GM21717 (cell line): ENCODE measurements around the gene CHST3.
"Not testable (repeated sequence)": the region's sequence is repeated elsewhere in the genome, so short reads cannot be mapped to it uniquely, and the experiment has no call there.

Experiments used
- ATAC-seq: cut with Tn5 transposase; IDR thresholded peaks from one replicate; pipeline ENCODE4 v1.9.1; 2021; ENCODE audit warnings: mild to moderate bottlenecking, moderate library complexity; ENCODE audit not compliant: unreplicated experiment

CHST3 gene

GRCh38 chr10:71964098-71964742 lies at the start of gene CHST3:
Gene CHST3, plus strand, starts transcription at chr10:71964395. Its CDS starts 41,448 bp downstream, at chr10:72005843.
- no peak for ATAC-seq

- ATAC-seq, result no peak
These were observed 47.4 kb upstream of the CHST3 start for GRCh38 chr10:71916827-71917226.

DNA sequence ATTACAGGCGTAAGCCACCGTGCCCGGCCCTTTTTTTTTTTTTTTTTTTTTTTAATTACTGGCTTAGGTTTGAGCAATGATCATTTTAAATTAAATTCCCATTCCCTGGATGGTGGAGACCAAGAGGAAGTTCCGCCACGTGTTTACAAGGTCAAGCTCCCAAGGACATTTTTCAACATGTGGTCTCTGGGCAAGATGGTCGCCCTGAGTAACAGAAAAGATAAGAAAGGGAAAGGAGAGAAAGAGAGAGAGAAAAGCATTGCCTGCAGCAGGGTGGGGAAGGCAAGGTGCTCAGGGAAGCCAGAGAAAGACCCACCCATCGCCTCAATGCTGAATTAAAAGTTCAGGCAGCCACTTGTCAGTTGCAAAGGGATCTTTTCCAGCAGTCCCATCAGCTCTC lies 45.2 kb upstream of the CHST3 start:
- no peak for ATAC-seq

GRCh38 chr10:71919956-71920539 lies 44.1 kb upstream of the CHST3 start:
- ATAC-seq, result not testable (repeated sequence)

DNA sequence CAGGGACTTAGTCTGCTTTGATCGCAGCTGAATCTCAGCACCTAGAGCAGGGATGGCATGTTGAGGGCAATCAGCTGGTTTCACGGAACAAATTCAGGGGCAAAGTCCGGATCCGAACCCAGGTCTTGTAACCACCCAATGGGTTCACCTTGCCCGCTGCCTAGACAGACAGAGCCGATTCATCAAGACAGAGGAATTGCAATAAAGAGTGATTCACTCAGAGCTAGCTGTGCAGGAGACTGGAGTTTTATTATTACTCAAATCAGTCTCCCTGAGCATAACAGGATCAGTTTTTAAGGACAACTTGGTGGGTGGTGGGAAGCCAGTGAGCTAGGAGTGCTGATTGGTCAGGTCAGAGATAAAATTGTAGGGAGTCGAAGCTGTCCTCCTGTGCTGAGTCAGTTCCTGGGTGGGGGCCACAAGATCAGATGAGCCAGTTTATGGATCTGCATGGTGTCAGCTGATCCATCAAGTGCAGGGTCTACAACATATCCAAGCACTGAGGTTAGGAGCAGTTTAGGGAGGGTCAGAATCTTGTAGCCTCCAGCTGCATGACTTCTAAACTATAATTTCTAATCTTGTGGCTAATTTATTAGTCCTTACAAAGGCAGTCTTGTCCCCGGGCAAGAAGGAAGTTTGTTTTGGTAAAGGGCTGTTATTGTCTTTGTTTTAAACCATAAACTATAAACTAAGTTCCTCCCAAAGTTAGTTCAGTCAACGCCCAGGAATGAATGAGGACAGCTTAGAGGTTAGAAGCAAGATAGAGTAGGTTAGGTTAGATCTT lies 43.5 kb upstream of the CHST3 start:
- ATAC-seq, result no peak

DNA sequence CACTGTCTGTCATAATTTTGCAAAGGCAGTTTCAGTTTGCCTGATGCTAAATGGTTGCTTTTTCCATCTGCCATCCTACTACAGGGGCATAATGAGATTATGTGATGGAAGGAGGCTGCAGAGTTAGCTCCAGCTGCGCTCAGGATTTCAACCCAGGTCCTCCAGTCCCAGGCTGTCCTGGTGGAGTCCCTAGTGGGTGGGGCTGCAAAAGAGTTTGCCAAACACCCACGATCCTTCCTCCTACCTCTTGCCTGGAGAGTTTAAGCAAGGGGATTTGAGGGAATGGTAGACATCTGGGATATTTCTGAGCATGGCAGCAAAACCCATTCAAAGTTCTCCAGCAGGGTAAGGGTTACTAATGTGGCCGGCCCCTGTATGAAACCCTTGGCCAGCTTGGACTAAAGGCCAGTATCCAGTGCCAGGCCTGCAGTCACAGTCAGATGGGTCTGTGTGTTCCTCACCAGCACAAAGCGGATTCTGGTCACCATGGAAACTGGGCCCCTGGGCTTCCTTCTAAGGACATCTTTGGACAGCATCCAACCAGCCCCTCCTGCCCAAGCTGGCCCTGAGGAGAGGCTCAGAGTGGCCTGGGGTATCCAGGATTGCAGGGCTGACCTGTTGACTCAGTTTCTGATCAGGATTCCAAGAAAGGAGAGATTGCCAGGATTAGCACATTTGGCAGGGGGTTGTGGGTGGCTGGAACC lies 42.7 kb upstream of the CHST3 start:
- no peak for ATAC-seq

- no peak for ATAC-seq
These were observed 41.0 kb upstream of the CHST3 start for GRCh38 chr10:71923138-71923692.

DNA sequence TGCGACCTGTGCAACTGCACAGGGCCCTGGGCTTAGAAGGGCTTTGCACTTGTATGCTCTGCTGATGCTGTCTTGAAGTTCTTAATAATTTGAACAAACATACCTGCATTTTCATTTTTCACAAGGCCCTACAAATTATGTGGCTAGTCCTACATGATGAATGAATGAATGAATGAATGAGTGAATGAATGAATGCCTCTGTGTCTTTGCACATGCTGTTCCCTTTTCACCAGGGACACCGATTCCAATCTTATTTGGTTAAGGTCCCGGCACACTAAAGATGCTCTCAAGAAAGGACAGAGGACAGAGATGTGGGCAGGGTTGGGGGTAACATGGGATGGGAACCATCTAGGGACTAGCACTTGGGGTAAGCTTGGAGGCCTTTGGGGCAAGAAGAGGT lies 39.4 kb upstream of the CHST3 start:
- no peak for ATAC-seq

DNA sequence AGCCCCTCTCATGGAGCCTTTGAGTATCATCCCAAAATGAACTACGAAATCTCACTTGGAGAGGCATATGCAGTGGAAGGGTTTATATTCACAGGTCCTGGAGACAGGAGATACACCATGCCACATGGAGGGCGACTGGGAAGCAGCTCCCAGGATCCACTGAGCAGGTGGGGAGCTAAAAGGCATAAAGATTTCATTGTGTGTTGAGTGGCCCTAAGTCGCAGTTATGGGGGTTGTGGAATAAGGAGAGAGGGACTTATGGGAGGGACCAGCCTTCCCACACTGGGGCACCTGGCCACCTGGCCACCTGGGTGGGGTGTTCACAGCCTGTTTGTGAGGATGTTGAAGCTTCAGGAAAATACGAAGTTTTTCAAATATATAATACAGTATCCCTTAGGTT lies 37.0 kb upstream of the CHST3 start:
- ATAC-seq, result no peak

GRCh38 chr10:71927776-71928592 lies 36.2 kb upstream of the CHST3 start:
- no peak for ATAC-seq

GRCh38 chr10:71931295-71931694 lies 32.9 kb upstream of the CHST3 start:
- ATAC-seq, result no peak

- ATAC-seq, result no peak
These were observed 30.5 kb upstream of the CHST3 start for GRCh38 chr10:71933651-71934050.

- ATAC-seq, result no peak
These were observed 26.0 kb upstream of the CHST3 start for GRCh38 chr10:71938211-71938610.

DNA sequence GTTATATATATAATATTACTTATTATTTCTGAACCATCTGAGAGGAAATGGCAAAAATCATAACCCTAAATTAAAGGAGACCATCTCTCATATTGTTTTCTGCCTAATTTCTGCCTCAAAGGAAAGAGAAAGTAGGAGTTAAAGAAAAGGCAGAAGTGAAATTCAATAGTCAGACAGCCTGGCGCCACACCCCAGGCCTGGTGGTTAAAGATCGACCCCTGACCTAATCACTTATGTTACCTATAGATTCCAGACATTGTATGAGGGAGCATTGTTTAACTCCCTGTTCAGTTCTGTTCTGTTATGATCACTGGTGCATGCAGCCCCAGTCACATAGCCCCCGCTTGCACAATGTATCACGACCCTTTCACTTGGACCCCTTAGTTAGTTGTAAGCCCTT lies 24.9 kb upstream of the CHST3 start:
- ATAC-seq, result no peak

- ATAC-seq, result no peak
These were observed 24.2 kb upstream of the CHST3 start for GRCh38 chr10:71939861-71940474.

DNA sequence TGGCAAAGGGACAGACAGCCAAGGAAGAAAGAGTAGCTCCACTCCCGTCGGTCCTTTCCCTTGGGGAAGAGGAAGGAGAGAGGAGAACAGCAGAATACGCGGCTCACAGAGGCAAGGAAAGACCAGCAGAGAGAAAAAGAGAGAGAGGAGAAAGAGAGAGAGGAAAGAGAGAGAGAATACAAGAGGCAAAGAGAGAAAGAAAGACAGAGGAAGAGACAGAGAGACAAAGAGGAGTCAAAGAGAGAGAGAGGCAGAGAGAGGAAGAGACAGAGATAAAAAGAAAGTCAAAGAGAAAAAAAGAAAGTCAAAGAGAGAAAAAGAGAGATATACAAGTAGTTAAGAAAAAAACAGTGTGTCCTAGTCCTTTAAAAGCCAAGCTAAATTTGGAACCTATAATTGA lies 23.4 kb upstream of the CHST3 start:
- no peak for ATAC-seq

DNA sequence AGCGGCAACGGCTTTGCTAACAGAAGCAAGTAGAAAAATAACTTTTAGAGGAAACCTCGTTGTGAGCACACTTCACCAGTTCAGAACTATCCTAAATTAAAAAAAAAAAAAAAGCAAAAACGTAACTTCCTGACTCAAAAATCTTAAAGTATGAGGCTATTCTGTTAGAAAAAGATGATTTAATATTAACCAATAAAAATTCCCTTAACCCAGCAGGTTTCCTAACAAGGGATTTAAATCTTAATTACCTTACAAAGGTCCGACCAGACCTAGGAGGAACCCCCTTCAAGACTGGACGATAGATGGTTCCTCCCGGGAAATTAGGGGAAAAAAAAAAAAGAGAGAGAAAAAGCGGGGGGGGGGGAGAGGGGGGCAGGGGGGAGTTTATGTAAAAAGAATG lies 22.9 kb upstream of the CHST3 start:
- ATAC-seq, result no peak

DNA sequence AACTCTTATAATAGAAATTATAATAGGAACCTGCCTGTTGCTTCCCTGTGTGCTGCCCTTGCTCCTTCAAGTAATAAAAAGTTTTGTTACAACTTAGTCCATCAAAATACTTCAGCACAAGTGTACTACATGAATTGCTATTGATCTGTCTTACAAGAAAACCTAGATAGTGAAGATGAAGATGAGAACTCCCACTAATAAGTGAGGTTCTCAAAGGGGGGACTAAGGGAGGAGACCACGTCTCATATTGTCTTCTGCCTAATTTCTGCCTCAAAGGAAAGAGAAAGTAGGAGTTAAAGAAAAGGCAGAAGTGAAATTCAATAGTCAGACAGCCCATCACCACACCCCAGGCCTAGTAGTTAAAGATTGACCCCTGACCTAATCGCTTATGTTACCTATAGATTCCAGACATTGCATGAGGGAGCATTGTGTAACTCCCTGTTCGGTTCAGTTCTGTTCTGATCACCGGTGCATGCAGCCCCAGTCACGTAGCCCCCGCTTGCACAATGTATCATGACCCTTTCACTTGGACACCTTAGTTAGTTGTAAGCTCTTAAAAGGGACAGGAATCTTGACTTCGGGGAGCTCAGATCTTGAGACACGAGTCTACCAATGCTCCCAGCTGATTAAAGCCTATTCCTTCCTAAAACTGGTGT lies 18.2 kb upstream of the CHST3 start:
- ATAC-seq, result no peak

- ATAC-seq, result no peak
These were observed 17.5 kb upstream of the CHST3 start for GRCh38 chr10:71946700-71947099.
